ENCODE measurements around the gene RBM27. TPM values are rescaled to one million over a fixed set of nuclear protein-coding genes. Genes with fewer than 3 reads are reported as not detected.

The RBM27 gene, protein sequence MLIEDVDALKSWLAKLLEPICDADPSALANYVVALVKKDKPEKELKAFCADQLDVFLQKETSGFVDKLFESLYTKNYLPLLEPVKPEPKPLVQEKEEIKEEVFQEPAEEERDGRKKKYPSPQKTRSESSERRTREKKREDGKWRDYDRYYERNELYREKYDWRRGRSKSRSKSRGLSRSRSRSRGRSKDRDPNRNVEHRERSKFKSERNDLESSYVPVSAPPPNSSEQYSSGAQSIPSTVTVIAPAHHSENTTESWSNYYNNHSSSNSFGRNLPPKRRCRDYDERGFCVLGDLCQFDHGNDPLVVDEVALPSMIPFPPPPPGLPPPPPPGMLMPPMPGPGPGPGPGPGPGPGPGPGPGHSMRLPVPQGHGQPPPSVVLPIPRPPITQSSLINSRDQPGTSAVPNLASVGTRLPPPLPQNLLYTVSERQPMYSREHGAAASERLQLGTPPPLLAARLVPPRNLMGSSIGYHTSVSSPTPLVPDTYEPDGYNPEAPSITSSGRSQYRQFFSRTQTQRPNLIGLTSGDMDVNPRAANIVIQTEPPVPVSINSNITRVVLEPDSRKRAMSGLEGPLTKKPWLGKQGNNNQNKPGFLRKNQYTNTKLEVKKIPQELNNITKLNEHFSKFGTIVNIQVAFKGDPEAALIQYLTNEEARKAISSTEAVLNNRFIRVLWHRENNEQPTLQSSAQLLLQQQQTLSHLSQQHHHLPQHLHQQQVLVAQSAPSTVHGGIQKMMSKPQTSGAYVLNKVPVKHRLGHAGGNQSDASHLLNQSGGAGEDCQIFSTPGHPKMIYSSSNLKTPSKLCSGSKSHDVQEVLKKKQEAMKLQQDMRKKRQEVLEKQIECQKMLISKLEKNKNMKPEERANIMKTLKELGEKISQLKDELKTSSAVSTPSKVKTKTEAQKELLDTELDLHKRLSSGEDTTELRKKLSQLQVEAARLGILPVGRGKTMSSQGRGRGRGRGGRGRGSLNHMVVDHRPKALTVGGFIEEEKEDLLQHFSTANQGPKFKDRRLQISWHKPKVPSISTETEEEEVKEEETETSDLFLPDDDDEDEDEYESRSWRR
- polyA plus RNA-seq (2013) = 15.4 and 15.5 TPM in 2 replicates

DNA sequence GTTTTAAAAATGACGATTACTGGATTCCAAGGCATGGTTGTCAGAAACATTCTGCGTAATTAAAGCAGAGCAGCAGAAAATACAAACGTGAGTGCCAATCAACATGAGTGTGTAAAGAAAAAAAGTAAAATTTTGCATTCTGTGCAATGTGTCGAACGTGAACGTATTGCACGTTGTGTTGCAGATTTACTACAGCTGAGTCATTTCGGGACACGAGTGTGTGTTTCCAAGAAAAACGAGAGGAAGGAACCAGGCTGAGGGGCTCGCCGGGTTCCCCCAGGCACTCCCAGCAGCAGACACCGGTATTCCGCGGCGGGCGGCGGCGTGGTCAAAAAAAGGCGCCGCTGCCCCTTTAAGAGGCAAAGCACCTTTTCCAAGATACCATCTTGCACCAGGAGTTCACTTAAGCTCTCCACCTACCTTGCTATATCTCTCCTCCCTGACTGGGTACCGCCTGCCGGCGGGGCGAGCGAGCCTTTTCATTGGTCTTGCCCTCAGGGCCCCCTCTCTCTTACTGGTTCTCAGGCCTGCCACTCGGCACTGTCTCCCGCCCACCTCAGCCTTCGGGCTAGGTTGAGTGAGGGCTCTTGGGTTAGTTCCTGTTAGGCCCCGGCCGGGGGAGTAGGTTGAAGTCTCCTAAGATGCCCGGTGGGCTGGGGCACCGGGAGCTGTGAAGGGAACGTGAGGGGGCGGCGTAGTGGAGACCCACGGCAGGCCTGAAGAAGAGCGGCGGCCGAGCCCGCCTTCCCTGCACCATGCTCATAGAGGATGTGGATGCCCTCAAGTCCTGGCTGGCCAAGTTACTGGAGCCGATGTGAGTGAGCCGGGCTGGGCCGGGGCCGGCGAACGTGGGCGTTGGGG is at the start of gene RBM27:
Gene RBM27, plus strand, starts transcription at position 595 of the 861 bp plus-strand sequence. Its CDS starts 161 bp downstream, at position 756.
- Histone ChIP-seq H2BK120ac (ENCODE audit: insufficient read depth, low read length, poor library complexity) (peak within 1 kb of the TSS; percentile 67), H2BK12ac (ENCODE audit: low read length) (no peak within 1 kb of the TSS), H3K27me3 (ENCODE audit: insufficient read depth, low read length) (no peaks in the 10 kb centered on the region), H2BK5ac (ENCODE audit: low read depth, low read length, poor library complexity) (peak within 1 kb of the TSS; percentile 80), H3K18ac (ENCODE audit: low read length) (peak within 1 kb of the TSS; percentile 97), H3K9me3 (ENCODE audit: insufficient read depth, low read depth, low read length) (no peaks in the 10 kb centered on the region), H3K36me3 (ENCODE audit: control insufficient read depth in 1 of 2, insufficient read depth in 2 of 2, low read length in 2 of 2) (peaks cover 0 to 3% of the 10 kb centered on the region in 2 experiments), H3K9ac (ENCODE audit: low read length) (peak within 1 kb of the TSS; percentile 83), H3K4me1 (ENCODE audit: control insufficient read depth in 1 of 2, insufficient read depth in 2 of 2, low read length in 2 of 2) (peaks cover 0 to 2% of the 10 kb centered on the region in 2 experiments), H4K91ac (ENCODE audit: low read depth, low read length) (peak within 1 kb of the TSS; percentile 98), H3K4me2 (ENCODE audit: low read length) (peak within 1 kb of the TSS; percentile 64), H3K14ac (ENCODE audit: low read length) (peak within 1 kb of the TSS; percentile 89), H4K8ac (ENCODE audit: low read depth, low read length) (peak within 1 kb of the TSS; percentile 98), H3K79me2 (ENCODE audit: control insufficient read depth, insufficient read depth, low read length, poor library complexity) (peaks cover 17% of the 10 kb centered on the region), H3K4me3 (ENCODE audit: low read depth, low read length) (peak within 1 kb of the TSS; percentile 97), H3K23ac (ENCODE audit: low read length) (no peak within 1 kb of the TSS), H3K79me1 (ENCODE audit: low read length) (peaks cover 4% of the 10 kb centered on the region), H2AFZ (ENCODE audit: insufficient read depth, low read length, poor library complexity) (peak within 1 kb of the TSS; percentile 61), H3K4ac (ENCODE audit: low read depth, low read length) (peak within 1 kb of the TSS; percentile 96), H4K12ac (ENCODE audit: low read depth, low read length) (peak within 1 kb of the TSS; percentile 96), H2AK5ac (ENCODE audit: low read length) (peak within 1 kb of the TSS; percentile 88), H3K27ac (ENCODE audit: low read depth, low read length) (peak within 1 kb of the TSS; percentile 90)
- WGBS (ENCODE audit: extremely low coverage, insufficient coverage, insufficient read length) = no CpG with 5 or more reads among the region's 48 CpGs
- DNase-seq = peak; percentile 93 to 98

DNA sequence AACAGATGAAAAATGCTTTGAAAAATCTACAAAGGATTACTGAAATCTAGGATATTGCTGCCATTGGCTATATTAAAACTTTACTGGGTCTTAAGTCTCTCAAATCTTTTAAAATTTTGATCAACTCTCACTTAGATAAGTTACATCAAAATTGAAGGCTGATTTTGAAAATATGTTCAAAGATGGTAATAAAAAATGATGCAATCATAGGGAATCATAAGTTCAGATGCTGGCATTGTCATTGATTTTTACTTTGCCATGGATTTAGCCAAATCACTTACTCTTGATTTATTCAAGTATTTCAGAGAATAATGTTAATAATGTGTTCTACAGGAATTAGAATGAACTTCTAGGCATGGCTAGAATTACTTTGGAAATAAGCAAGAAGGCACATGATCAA is 45.1 kb upstream of the RBM27 start:
- no peak overlapping the region for H3K23ac ChIP-seq (ENCODE audit: low read length)
- H3K79me1 ChIP-seq (ENCODE audit: low read length) = no peaks in the 10 kb centered on the region
- H3K4me2 ChIP-seq (ENCODE audit: low read length) = no peak overlapping the region
- H3K4ac ChIP-seq (ENCODE audit: low read depth, low read length) = no peak overlapping the region
- H3K18ac ChIP-seq (ENCODE audit: low read length) = no peak overlapping the region
- no peak overlapping the region for H2BK12ac ChIP-seq (ENCODE audit: low read length)
- H3K27ac ChIP-seq (ENCODE audit: low read depth, low read length) = no peak overlapping the region
- H3K4me1 ChIP-seq (ENCODE audit: control insufficient read depth in 1 of 2, insufficient read depth in 2 of 2, low read length in 2 of 2) = no peaks in the 10 kb centered on the region
- H4K8ac ChIP-seq (ENCODE audit: low read depth, low read length) = no peak overlapping the region
- H3K4me3 ChIP-seq (ENCODE audit: low read depth, low read length) = no peak overlapping the region
- H2AK5ac ChIP-seq (ENCODE audit: low read length) = no peak overlapping the region
- peaks cover 15 to 26% of the 10 kb centered on the region in 2 experiments for H3K36me3 ChIP-seq (ENCODE audit: control insufficient read depth in 1 of 2, insufficient read depth in 2 of 2, low read length in 2 of 2)
- H3K27me3 ChIP-seq (ENCODE audit: insufficient read depth, low read length) = no peaks in the 10 kb centered on the region
- no peak for DNase-seq
- H3K9me3 ChIP-seq (ENCODE audit: insufficient read depth, low read depth, low read length) = no peaks in the 10 kb centered on the region
- no peak overlapping the region for H2BK5ac ChIP-seq (ENCODE audit: low read depth, low read length, poor library complexity)
- no peak overlapping the region for H3K9ac ChIP-seq (ENCODE audit: low read length)
- H3K14ac ChIP-seq (ENCODE audit: low read length) = no peak overlapping the region
- H2BK120ac ChIP-seq (ENCODE audit: insufficient read depth, low read length, poor library complexity) = no peak overlapping the region
- no peak overlapping the region for H2AFZ ChIP-seq (ENCODE audit: insufficient read depth, low read length, poor library complexity)
- H4K91ac ChIP-seq (ENCODE audit: low read depth, low read length) = no peak overlapping the region
- no peak overlapping the region for H4K12ac ChIP-seq (ENCODE audit: low read depth, low read length)
- no peaks in the 10 kb centered on the region for H3K79me2 ChIP-seq (ENCODE audit: control insufficient read depth, insufficient read depth, low read length, poor library complexity)

DNA sequence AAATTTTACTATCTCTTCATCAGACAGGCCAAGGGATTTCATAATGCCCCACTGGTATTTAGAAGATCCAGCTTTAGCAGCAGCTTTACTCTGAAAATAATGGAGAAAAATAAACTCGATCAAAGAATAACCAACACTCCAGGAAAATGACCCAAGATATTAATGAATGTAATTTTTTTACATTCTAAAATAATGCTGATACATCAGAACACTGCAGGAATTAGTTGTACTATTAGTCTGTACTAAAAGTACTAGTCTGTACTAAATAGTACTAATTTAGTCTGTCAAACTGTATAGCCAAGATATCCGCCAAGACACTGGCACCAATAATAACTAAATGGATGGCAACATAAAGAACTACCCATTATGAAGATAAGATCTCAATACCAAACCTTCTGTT is 39.0 kb upstream of the RBM27 start:
- no peaks in the 10 kb centered on the region for H3K27me3 ChIP-seq (ENCODE audit: insufficient read depth, low read length)
- H2BK5ac ChIP-seq (ENCODE audit: low read depth, low read length, poor library complexity) = no peak overlapping the region
- H3K27ac ChIP-seq (ENCODE audit: low read depth, low read length) = no peak overlapping the region
- H3K79me1 ChIP-seq (ENCODE audit: low read length) = no peaks in the 10 kb centered on the region
- no peak overlapping the region for H3K9ac ChIP-seq (ENCODE audit: low read length)
- no peak overlapping the region for H2AK5ac ChIP-seq (ENCODE audit: low read length)
- peaks cover 15 to 23% of the 10 kb centered on the region in 2 experiments for H3K36me3 ChIP-seq (ENCODE audit: control insufficient read depth in 1 of 2, insufficient read depth in 2 of 2, low read length in 2 of 2)
- DNase-seq = peak in 1 of 2 donors; percentile 37
- no peak overlapping the region for H3K4me3 ChIP-seq (ENCODE audit: low read depth, low read length)
- H2BK12ac ChIP-seq (ENCODE audit: low read length) = no peak overlapping the region
- no peak overlapping the region for H3K18ac ChIP-seq (ENCODE audit: low read length)
- no peak overlapping the region for H2BK120ac ChIP-seq (ENCODE audit: insufficient read depth, low read length, poor library complexity)
- H3K79me2 ChIP-seq (ENCODE audit: control insufficient read depth, insufficient read depth, low read length, poor library complexity) = no peaks in the 10 kb centered on the region
- no peak overlapping the region for H4K8ac ChIP-seq (ENCODE audit: low read depth, low read length)
- no peak overlapping the region for H2AFZ ChIP-seq (ENCODE audit: insufficient read depth, low read length, poor library complexity)
- no peaks in the 10 kb centered on the region for H3K4me1 ChIP-seq (ENCODE audit: control insufficient read depth in 1 of 2, insufficient read depth in 2 of 2, low read length in 2 of 2)
- no peak overlapping the region for H3K23ac ChIP-seq (ENCODE audit: low read length)
- H3K4ac ChIP-seq (ENCODE audit: low read depth, low read length) = no peak overlapping the region
- H3K9me3 ChIP-seq (ENCODE audit: insufficient read depth, low read depth, low read length) = no peaks in the 10 kb centered on the region
- no peak overlapping the region for H4K91ac ChIP-seq (ENCODE audit: low read depth, low read length)
- H3K4me2 ChIP-seq (ENCODE audit: low read length) = no peak overlapping the region
- no CpG with 5 or more reads among the region's 2 CpGs for WGBS (ENCODE audit: extremely low coverage, insufficient coverage, insufficient read length)
- no peak overlapping the region for H3K14ac ChIP-seq (ENCODE audit: low read length)
- H4K12ac ChIP-seq (ENCODE audit: low read depth, low read length) = no peak overlapping the region

DNA sequence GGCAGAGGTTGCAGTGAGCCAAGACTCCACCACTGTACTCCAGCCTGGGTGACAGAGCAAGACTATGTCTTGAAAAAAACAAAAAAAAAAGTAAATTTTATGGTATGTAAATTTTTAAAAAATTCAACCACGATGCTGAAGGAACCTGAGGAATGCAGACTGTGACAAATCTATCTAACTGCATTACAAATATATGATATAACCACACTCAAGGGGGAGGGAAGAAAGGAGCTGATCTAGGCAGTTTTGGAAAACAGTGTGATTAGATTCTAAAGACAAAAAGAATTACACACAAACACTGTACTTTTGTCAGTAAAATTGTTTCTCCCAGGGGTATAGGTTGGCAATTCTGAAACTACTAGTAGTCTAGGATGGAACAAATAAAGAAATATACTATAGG is 37.9 kb upstream of the RBM27 start:
- Histone ChIP-seq H3K79me2 (ENCODE audit: control insufficient read depth, insufficient read depth, low read length, poor library complexity) (no peaks in the 10 kb centered on the region), H3K36me3 (ENCODE audit: control insufficient read depth in 1 of 2, insufficient read depth in 2 of 2, low read length in 2 of 2) (peaks cover 18 to 24% of the 10 kb centered on the region in 2 experiments), H3K79me1 (ENCODE audit: low read length) (no peaks in the 10 kb centered on the region), H2AFZ (ENCODE audit: insufficient read depth, low read length, poor library complexity) (no peak overlapping the region), H4K8ac (ENCODE audit: low read depth, low read length) (no peak overlapping the region), H3K27ac (ENCODE audit: low read depth, low read length) (no peak overlapping the region), H3K4ac (ENCODE audit: low read depth, low read length) (no peak overlapping the region), H3K4me3 (ENCODE audit: low read depth, low read length) (no peak overlapping the region), H4K12ac (ENCODE audit: low read depth, low read length) (no peak overlapping the region), H2BK12ac (ENCODE audit: low read length) (no peak overlapping the region), H3K23ac (ENCODE audit: low read length) (no peak overlapping the region), H3K18ac (ENCODE audit: low read length) (no peak overlapping the region), H4K91ac (ENCODE audit: low read depth, low read length) (no peak overlapping the region), H3K14ac (ENCODE audit: low read length) (no peak overlapping the region), H2AK5ac (ENCODE audit: low read length) (no peak overlapping the region), H3K27me3 (ENCODE audit: insufficient read depth, low read length) (no peaks in the 10 kb centered on the region), H2BK5ac (ENCODE audit: low read depth, low read length, poor library complexity) (no peak overlapping the region), H3K9ac (ENCODE audit: low read length) (no peak overlapping the region), H3K9me3 (ENCODE audit: insufficient read depth, low read depth, low read length) (no peaks in the 10 kb centered on the region), H3K4me2 (ENCODE audit: low read length) (no peak overlapping the region), H3K4me1 (ENCODE audit: control insufficient read depth in 1 of 2, insufficient read depth in 2 of 2, low read length in 2 of 2) (no peaks in the 10 kb centered on the region), H2BK120ac (ENCODE audit: insufficient read depth, low read length, poor library complexity) (no peak overlapping the region)
- DNase-seq = peak in 1 of 2 donors; percentile 34
- WGBS (ENCODE audit: extremely low coverage, insufficient coverage, insufficient read length) = no CpG with 5 or more reads among the region's 1 CpG
